Activated naive CD4-positive, alpha-beta T cell treated with Interleukin-2 at 50 U/mL for 16 hours (primary cell): ENCODE data around the gene MMP25.

Source experiments
- DNase-seq: peaks from one replicate; pipeline ENCODE4 v3.0.0-alpha.2; 2020

The MMP25 gene

DNA sequence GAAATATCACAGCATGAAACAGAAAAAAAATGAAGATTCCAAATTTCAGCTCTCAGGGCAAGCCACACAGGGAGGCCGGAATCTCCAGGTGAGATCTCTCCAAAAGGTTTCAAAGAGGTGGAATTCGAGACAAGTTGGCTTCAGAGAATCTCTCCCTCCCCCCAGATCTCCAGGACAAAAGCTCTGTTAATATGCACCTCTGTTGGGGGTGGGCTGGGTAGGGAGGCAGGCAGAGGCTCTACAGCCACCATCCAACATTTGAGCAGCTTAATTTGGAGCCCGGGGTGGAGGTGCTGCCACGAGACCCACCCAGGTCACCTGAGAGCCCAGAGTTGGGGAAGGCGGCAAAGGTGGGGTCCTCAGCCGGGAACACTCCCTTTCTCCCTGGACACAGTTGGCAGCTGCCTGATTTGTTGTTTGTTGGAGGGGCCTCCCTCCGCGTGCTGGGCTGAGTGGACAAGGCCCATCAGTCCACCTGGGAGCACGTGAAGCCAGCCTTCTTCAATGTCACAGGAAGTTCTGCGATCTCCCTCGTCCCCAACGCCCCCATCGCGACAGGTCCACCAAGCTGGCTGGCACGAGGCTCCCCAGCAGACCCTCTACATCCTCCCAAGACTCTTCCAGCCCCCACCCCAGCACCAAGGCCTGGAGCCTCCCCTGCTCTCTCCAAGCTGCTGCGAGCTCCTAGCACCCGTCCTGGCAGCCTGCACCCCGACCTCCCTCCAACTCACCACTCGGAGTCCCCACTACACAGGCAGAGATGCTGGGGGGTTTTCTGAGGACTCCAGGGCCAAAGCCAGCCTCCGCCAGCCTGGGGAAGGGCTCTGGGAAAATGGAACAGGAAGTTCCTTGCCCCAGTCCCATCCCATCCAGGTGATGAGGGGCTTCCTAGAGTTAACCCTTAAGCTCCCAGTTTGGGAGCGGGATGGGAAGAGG is 52.4 kb downstream of the MMP25 start, which contains the start of gene ZSCAN10:
ZSCAN10 (minus strand) TSS at position 836 of the 936 bp plus-strand sequence. CDS start 6,357 bp downstream, outside the sequence.
- no peak for DNase-seq

- no peak for DNase-seq
These were observed 53.0 kb downstream of the MMP25 start for GRCh38 chr16:3099395-3099731.

- DNase-seq = peak; percentile 92
These were observed 53.6 kb downstream of the MMP25 start for GRCh38 chr16:3099732-3100499.

GRCh38 chr16:3101018-3101840 is 54.9 kb downstream of the MMP25 start:
- peak; percentile 48 for DNase-seq

- peak; percentile 25 for DNase-seq
These were observed 55.6 kb downstream of the MMP25 start for GRCh38 chr16:3101841-3102470.

GRCh38 chr16:3106205-3106928 is 60.0 kb downstream of the MMP25 start:
- DNase-seq = peak; percentile 91
